ENCODE data around the gene FAM3A.

GRCh38 chrX:154458116-154458953, 57.7 kb downstream of the FAM3A start, which contains the start of gene PLXNA3:
- TF ChIP-seq GABPB1 (CRISPR knock-in tag; IDR thresholded peaks at IDR 0.05) (no peak), POLR2AphosphoS5 (IDR thresholded peaks at IDR 0.05; ENCODE audit: control insufficient read depth, insufficient read depth, low read depth, low read length) (no peak), CREB5 (CRISPR knock-in tag; IDR thresholded peaks at IDR 0.05) (no peak), ZNF197 (CRISPR knock-in tag; IDR thresholded peaks at IDR 0.05; ENCODE audit: low read depth) (no peak), MCM2 (IDR thresholded peaks at IDR 0.05; ENCODE audit: low read depth) (no peak), POLR2A (conservative IDR thresholded peaks at IDR 0.05) (no peak), FOXP4 (CRISPR knock-in tag; IDR thresholded peaks at IDR 0.05; ENCODE audit: borderline replicate concordance) (no peak), EZH2 (IDR thresholded peaks at IDR 0.05; ENCODE audit: borderline replicate concordance, low read depth, low read length) (no peak)
